ENCODE data around the gene CASQ1. TPM values are rescaled to one million over a fixed set of nuclear protein-coding genes. Genes with fewer than 3 reads are reported as not detected.

The CASQ1 gene
- total and polyA plus RNA-seq, 3 donors from 2014 or later, result 3.4 to 10.2 (median 5.6) TPM

DNA sequence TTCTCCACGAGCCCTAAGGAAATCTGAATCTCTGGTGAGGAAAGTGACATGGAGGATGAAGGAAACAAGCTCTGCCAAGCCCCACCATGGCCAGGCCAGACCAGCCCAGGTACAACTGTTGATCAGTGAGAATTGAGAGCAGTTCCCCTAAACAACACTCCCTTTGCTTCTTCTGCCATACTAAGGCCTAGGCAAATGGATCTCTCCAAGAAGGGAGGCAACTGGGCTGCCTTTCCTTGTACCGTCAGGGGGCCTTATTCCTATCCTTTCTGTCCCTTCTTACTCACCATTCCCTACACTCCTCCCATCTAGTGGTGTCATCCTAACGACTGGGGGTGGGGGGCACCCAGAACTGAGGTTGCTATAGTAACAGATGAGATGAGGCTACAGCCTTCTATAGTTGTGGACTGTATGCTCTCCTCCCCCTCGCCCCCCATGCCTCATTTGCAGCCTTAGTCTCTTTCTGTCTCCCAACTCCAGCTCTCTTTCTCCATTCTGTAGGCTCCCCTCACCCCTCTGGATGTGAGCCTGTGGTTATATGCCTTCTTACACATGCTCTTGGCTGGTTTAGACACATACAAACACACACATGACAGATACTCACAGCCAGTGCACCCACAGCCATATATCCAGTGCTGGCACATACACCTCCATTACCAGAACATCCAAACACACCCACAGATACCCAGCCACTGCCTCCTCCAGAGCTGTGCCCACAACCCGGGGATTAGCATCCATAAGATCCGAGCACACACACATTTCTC, 18.4 kb downstream of the CASQ1 start:
- no peaks in the 10 kb centered on the region for H3K36me3 ChIP-seq (ENCODE audit: low read depth, missing control alignments)
- DNase-seq, result no peak
- H3K27me3 ChIP-seq, result no peaks in the 10 kb centered on the region
- peak overlapping the region; percentile 10 to 60 for H3K27ac ChIP-seq
- TF ChIP-seq POLR2A (IDR thresholded peaks at IDR 0.05), result no peak
- TF ChIP-seq, protein P1, sequence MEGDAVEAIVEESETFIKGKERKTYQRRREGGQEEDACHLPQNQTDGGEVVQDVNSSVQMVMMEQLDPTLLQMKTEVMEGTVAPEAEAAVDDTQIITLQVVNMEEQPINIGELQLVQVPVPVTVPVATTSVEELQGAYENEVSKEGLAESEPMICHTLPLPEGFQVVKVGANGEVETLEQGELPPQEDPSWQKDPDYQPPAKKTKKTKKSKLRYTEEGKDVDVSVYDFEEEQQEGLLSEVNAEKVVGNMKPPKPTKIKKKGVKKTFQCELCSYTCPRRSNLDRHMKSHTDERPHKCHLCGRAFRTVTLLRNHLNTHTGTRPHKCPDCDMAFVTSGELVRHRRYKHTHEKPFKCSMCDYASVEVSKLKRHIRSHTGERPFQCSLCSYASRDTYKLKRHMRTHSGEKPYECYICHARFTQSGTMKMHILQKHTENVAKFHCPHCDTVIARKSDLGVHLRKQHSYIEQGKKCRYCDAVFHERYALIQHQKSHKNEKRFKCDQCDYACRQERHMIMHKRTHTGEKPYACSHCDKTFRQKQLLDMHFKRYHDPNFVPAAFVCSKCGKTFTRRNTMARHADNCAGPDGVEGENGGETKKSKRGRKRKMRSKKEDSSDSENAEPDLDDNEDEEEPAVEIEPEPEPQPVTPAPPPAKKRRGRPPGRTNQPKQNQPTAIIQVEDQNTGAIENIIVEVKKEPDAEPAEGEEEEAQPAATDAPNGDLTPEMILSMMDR (IDR thresholded peaks at IDR 0.05), result no peak
- no peaks in the 10 kb centered on the region for H3K9me3 ChIP-seq
- peaks cover 58% of the 10 kb centered on the region for H3K4me1 ChIP-seq
- WGBS, 2 donors, result 57 to 59% methylated on average over 5 to 6 of the region's 6 CpGs
- no peak overlapping the region for H3K4me3 ChIP-seq
- intact Hi-C loops (cut with DNase I; ENCODE audit: low total_unique reads), result no loop called here

DNA sequence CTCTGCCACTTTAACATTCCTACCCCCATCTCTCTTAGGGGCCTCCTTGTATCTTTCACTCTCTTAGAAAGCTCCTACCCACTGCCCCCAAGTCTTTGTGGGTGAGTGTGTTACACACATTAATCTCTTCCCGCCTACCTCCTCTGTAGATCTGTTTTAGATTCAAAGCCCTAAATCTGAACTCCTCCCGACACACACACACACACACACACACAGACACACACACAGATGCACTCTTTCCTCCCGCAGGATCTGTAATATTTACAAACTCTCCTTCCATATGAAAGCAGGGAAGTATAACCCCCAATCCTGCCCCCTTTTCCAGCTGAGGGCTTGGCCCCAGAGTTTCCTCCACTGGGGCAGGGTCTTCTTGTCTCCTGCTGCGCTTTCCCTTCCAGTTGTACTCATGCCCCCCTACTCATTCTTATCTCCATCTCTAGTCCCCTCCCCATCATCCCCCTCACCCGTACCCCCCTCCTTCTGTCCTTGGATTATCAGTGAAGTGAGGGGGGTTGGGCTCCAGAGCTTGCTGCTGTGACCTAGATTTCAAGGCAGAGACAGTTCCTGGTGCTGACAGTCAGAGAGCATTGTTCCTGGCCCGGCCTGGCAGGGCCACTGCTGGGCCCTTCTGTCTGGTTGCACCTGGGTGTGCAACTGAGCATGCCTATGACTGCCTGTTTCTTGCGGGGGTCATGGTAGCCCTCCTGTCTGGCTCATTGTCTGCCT, 19.1 kb downstream of the CASQ1 start:
- peak overlapping the region; percentile 37 to 60 for H3K27ac ChIP-seq
- DNase-seq, result peak; percentile 85

DNA sequence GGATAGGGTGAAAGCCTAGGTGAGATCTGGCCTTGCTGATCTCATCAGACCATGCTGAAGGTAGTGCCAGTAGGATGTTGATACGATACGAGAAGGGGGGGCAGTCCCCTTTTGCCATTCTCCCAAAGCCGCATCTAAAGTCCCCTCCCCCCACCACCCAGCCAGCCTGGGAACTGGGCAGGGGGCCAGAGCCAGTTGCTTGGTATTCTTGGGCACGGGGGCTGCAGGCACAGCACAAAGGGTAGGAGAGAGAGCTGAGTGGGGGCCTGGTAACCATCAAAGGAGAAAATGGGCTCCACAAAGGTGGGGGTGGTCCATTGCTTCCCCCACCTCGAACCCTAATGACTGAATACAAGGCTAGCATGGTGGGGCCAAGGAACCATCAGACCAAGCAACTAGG, 20.2 kb downstream of the CASQ1 start:
- H3K4me1 ChIP-seq, result peaks cover 65% of the 10 kb centered on the region
- intact Hi-C loops (cut with DNase I; ENCODE audit: low total_unique reads), result no loop called here
- TF ChIP-seq, protein P1 (IDR thresholded peaks at IDR 0.05), result no peak
- no peak for TF ChIP-seq POLR2A (IDR thresholded peaks at IDR 0.05)
- no peaks in the 10 kb centered on the region for H3K27me3 ChIP-seq
- 55 to 78% methylated on average over 5 of the region's 5 CpGs for WGBS, 2 donors
- no peaks in the 10 kb centered on the region for H3K9me3 ChIP-seq
- DNase-seq, result no peak
- H3K27ac ChIP-seq, result peak overlapping the region; percentile 37 to 60
- H3K36me3 ChIP-seq (ENCODE audit: low read depth, missing control alignments), result peaks cover 3% of the 10 kb centered on the region
- H3K4me3 ChIP-seq, result no peak overlapping the region

More for the DNA sequence above, 19.1 kb downstream of the CASQ1 start:
- TF ChIP-seq, protein P1 (IDR thresholded peaks at IDR 0.05), result no peak
- no peak for TF ChIP-seq POLR2A (IDR thresholded peaks at IDR 0.05)
- intact Hi-C loops (cut with DNase I; ENCODE audit: low total_unique reads), result no loop called here
- 34 to 45% methylated on average over 7 of the region's 7 CpGs for WGBS, 2 donors
- Histone ChIP-seq H3K4me1 (peaks cover 62% of the 10 kb centered on the region), H3K4me3 (no peak overlapping the region), H3K9me3 (no peaks in the 10 kb centered on the region), H3K27me3 (no peaks in the 10 kb centered on the region), H3K36me3 (ENCODE audit: low read depth, missing control alignments) (peaks cover 3% of the 10 kb centered on the region)

DNA sequence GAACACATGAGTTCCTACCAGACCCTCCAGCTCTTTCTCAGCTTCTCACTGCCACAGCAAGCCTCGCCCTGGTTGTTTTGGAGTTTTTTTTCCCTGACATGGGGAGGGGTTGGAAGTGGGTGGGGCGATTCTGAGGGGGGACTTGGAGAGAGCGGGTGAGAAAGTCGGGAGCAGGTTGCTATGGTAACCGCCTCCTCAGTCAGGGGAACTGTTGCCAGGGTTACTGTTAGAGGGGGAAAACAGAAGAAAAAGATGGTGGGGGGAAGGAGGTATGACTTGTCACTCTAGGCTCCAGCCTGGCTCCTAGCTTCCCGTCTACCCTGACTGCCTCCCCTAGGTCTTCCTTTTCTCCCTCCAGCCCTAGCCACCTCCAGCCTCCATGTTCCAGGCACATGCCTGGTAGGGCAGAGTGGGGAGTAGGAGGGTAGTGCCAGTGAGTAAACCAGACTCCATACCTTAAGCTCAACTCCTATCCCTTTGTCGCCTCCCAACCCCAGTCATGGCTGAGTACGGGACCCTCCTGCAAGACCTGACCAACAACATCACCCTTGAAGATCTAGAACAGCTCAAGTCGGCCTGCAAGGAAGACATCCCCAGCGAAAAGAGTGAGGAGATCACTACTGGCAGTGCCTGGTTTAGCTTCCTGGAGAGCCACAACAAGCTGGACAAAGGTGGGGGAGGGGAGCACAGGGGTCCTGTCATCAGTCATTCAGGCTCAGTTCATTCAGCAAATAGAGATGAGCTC, 20.8 kb downstream of the CASQ1 start:
- 75 to 79% methylated on average over 10 of the region's 10 CpGs for WGBS, 2 donors
- Histone ChIP-seq H3K36me3 (ENCODE audit: low read depth, missing control alignments) (peaks cover 3% of the 10 kb centered on the region), H3K4me3 (no peak overlapping the region), H3K27ac (peak overlapping the region; percentile 37 to 60), H3K9me3 (no peaks in the 10 kb centered on the region), H3K4me1 (peaks cover 63% of the 10 kb centered on the region), H3K27me3 (no peaks in the 10 kb centered on the region)
- no peak for DNase-seq
- TF ChIP-seq POLR2A (IDR thresholded peaks at IDR 0.05), result no peak
- TF ChIP-seq, protein P1 (IDR thresholded peaks at IDR 0.05), result no peak
- intact Hi-C loops (cut with DNase I; ENCODE audit: low total_unique reads), result no loop called here
